Bladder microvascular endothelial cell (primary cell): ENCODE measurements around the gene LTV1. TPM values are rescaled to one million over a fixed set of nuclear protein-coding genes. Genes with fewer than 3 reads are reported as not detected.

Experiments used
- total RNA-seq: library from RNA; depleted of rRNA; stranded (reverse); fragments of >200 nt; gene quantifications from 2 replicates; pipeline ENCODE4 v1.2.3, GENCODE V29; 2014

LTV1 gene, protein sequence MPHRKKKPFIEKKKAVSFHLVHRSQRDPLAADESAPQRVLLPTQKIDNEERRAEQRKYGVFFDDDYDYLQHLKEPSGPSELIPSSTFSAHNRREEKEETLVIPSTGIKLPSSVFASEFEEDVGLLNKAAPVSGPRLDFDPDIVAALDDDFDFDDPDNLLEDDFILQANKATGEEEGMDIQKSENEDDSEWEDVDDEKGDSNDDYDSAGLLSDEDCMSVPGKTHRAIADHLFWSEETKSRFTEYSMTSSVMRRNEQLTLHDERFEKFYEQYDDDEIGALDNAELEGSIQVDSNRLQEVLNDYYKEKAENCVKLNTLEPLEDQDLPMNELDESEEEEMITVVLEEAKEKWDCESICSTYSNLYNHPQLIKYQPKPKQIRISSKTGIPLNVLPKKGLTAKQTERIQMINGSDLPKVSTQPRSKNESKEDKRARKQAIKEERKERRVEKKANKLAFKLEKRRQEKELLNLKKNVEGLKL
- 12.6 and 27.4 TPM in 2 replicates for total RNA-seq

DNA sequence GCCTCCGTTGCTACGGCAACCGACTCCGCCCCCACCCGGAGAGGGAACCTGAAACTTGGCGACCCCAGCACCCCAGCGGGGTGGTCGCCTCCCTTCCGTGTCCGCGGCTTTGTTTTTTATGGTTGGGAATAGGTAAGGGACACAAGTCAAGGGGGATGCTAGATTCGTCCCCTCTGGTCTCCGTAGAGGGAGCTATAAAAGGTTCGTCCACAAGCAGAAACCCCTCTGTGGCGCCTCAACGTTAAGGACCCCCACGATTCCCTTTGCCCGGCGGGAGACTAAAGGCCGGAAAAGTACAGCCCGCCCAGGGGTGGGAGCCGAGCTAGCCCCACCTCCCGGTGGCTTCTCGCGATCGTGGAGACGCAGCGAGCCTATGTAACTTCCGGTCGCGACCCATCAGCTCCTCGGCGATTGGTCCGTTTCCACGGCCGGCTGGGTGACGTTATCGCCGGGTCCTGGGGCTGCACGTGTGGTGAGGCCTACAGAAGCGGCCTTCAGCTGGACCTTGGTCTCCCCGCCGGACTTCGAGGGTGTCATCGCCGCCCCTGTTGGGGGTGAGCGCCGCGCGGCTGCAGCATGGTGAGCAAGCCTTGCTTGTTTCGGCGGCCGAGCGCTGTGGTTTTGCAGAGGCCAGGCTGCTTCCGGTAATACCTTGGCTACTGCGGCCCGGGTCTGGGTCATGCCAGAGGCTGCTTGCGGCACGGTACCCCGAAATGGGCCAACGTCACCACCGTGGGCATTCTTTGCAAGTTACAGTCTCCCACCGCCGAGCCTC is at the start of gene LTV1:
LTV1 (plus strand) TSS at position 437 of the 775 bp plus-strand sequence; CDS start at position 577, 140 bp downstream.

DNA sequence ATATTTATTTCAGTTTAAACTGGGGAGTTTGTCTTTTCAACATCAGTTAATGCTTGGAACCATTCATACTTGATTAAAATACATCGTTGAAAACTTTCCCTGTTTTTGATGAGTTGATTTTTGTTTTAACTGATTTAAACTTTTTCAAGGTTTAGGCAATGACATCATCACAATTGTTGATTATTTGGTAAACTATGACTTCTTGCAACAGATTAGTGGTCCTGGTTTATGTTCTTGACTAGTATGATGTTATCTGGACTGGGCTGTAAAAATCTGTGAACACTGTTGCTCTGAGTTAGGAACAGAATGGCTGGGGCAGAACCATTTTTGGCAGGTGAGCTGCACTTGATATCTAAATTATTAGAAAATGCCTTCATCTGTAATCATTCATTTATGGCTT is 21.1 kb downstream of the LTV1 start, which contains the start of gene ZC2HC1B:
ZC2HC1B (plus strand) TSS at position 241 of the 400 bp plus-strand sequence; CDS start at position 307, 66 bp downstream.

Other genes with a start within 250 kb of the LTV1 start
- gene PHACTR2, start 165.4 kb upstream of the LTV1 start, total RNA-seq, result 88.2 and 136 TPM in 2 replicates
- gene ZC2HC1B, start 21.1 kb downstream of the LTV1 start, total RNA-seq, result not detected in 2 replicates
- gene PLAGL1, start 164.9 kb downstream of the LTV1 start, total RNA-seq, result 7.1 and 8.1 TPM in 2 replicates